Tibial artery (tissue), 4 donors: ENCODE results near the gene NOS1.

Experiments used
- DNase-seq, 2 donors: peaks; one replicate each; pipeline ENCODE4 v3.0.0-alpha.2; 2019
- H3K27ac ChIP-seq, 2 donors: fragments of 200-600 bp; sonication (generic) in 1 of 2; 1 replicate in 1 of 2; 2 replicates in 1 of 2; pipeline ENCODE4 v1.5.1; 2018 to 2019; ENCODE audit warnings: mild to moderate bottlenecking in 1 of 2
- H3K27me3 ChIP-seq, 2 donors: fragments of 200-600 bp; sonication (generic) in 1 of 2; one replicate each; pipeline versions ENCODE4 v1.5.1 to v1.6.0; 2016 to 2019
- H3K36me3 ChIP-seq, 3 donors: fragments of 200-600 bp; sonication (generic) in 2 of 3; one replicate each; pipeline ENCODE4 v1.5.1; 2016 to 2019; ENCODE audit warnings: mild to moderate bottlenecking in 2 of 3
- H3K4me1 ChIP-seq, 4 donors: fragments of 200-600 bp; sonication (generic) in 2 of 4; 1 replicate in 3 of 4; 2 replicates in 1 of 4; pipeline ENCODE4 v1.5.1; 2016 to 2019
- H3K4me3 ChIP-seq, 2 donors: fragments of 200-600 bp; sonication (generic) in 1 of 2; 1 replicate in 1 of 2; 2 replicates in 1 of 2; pipeline ENCODE4 v1.5.1; 2018 to 2019; ENCODE audit warnings: mild to moderate bottlenecking in 2 of 2
- H3K9me3 ChIP-seq, 3 donors: fragments of 200-600 bp; sonication (generic) in 1 of 3; one replicate each; pipeline ENCODE4 v1.5.1; 2016 to 2019
- CTCF ChIP-seq, 2 experiments: fragments of 200-600 bp in 1 of 2; fragments of 450-650 bp in 1 of 2; IDR thresholded peaks; one replicate each; pipeline ENCODE4 v1.5.1; 2017 to 2019; ENCODE audit warnings: antibody characterized with exemption in 2 of 2, mild to moderate bottlenecking in 1 of 2, moderate library complexity in 1 of 2
- intact Hi-C: fragments of 100-400 bp; cut with DNase I; formaldehyde crosslinking; loops from one replicate; pipeline ENCODE4 v1.15.0; 2023; ENCODE audit warnings: low total_unique reads

The NOS1 gene

GRCh38 chr12:117359029-117359845 is 2.2 kb downstream of the NOS1 start:
- no peak for TF ChIP-seq CTCF (IDR thresholded peaks at IDR 0.05)
- DNase-seq, result no peak
- peaks cover 0 to 65% of the 10 kb centered on the region in 2 donors for H3K27me3 ChIP-seq
- no peaks in the 10 kb centered on the region for H3K36me3 ChIP-seq
- no peak overlapping the region for H3K27ac ChIP-seq
- intact Hi-C loops, result no loop called here
- H3K4me3 ChIP-seq, result no peak overlapping the region
- no peaks in the 10 kb centered on the region for H3K9me3 ChIP-seq
- H3K4me1 ChIP-seq, result peaks cover 0 to 13% (median 0%) of the 10 kb centered on the region in 4 donors

GRCh38 chr12:117356048-117356447 is 5.4 kb downstream of the NOS1 start:
- H3K9me3 ChIP-seq, result no peaks in the 10 kb centered on the region
- intact Hi-C loops, result no loop called here
- no peaks in the 10 kb centered on the region for H3K36me3 ChIP-seq
- no peak overlapping the region for H3K4me3 ChIP-seq
- no peak for DNase-seq
- H3K27me3 ChIP-seq, result peaks cover 0 to 39% of the 10 kb centered on the region in 2 donors
- TF ChIP-seq CTCF (IDR thresholded peaks at IDR 0.05), result no peak
- H3K27ac ChIP-seq, result no peak overlapping the region
- peaks cover 0 to 10% (median 0%) of the 10 kb centered on the region in 4 donors for H3K4me1 ChIP-seq

GRCh38 chr12:117352883-117353282 is 8.5 kb downstream of the NOS1 start:
- Histone ChIP-seq H3K27ac (no peak overlapping the region), H3K9me3 (no peaks in the 10 kb centered on the region), H3K4me3 (no peak overlapping the region), H3K36me3 (no peaks in the 10 kb centered on the region), H3K4me1 (no peaks in the 10 kb centered on the region), H3K27me3 (peaks cover 0 to 8% of the 10 kb centered on the region in 2 donors)
- no peak for DNase-seq
- intact Hi-C loops, result no loop called here
- no peak for TF ChIP-seq CTCF (IDR thresholded peaks at IDR 0.05)

- Histone ChIP-seq H3K36me3 (no peaks in the 10 kb centered on the region), H3K27ac (no peak overlapping the region), H3K9me3 (no peaks in the 10 kb centered on the region), H3K27me3 (peaks cover 0 to 7% of the 10 kb centered on the region in 2 donors), H3K4me3 (no peak overlapping the region), H3K4me1 (no peaks in the 10 kb centered on the region)
- no peak for TF ChIP-seq CTCF (IDR thresholded peaks at IDR 0.05)
- no peak for DNase-seq
- intact Hi-C loops, result no loop called here
Observed at GRCh38 chr12:117352206-117352605, 9.2 kb downstream of the NOS1 start.

- DNase-seq, result peak in 1 of 2 donors; percentile 21
- no peaks in the 10 kb centered on the region for H3K9me3 ChIP-seq
- no peak overlapping the region for H3K27ac ChIP-seq
- no peaks in the 10 kb centered on the region for H3K27me3 ChIP-seq
- no peak for TF ChIP-seq CTCF (IDR thresholded peaks at IDR 0.05)
- no peaks in the 10 kb centered on the region for H3K36me3 ChIP-seq
- H3K4me3 ChIP-seq, result no peak overlapping the region
- no peaks in the 10 kb centered on the region for H3K4me1 ChIP-seq
- intact Hi-C loops, result no loop called here
Observed at GRCh38 chr12:117350140-117350539, 11.3 kb downstream of the NOS1 start.
